ENCODE results near the gene ZNF503. TPM values are rescaled to one million over a fixed set of nuclear protein-coding genes. Genes with fewer than 3 reads are reported as not detected.

Gene ZNF503
- total RNA-seq, 2 experiments from 2014 or later, result 0.38 to 0.47 TPM

DNA sequence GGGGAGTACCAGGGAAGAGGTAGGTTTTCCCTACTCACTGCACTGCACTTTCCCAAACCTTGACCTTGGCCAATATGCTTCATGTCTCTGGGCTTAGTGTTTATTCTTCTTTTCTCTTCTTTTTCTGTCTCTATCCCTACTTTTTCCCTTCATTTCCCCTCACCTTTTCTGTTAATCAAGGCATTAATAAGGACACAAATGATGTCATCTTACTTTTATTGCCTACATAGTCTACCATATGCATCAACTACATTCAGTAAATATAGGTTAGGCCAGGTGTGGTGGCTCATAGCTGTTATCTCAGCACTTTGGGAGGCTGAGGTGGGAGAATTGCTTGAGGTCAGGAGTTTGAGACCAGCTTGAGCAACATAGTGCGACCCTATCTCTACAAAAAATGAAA lies 13.0 kb upstream of the ZNF503 start:
- no peaks in the 10 kb centered on the region for H3K9me3 Mint-ChIP-seq
- intact Hi-C loops (cut with DNase I, micrococcal nuclease), result no loop called here
- Histone ChIP-seq H3K4me3 (ENCODE audit: low read length) (no peak overlapping the region), H3K27ac (ENCODE audit: low read depth in 1 of 2, low read length in 2 of 2) (no peak overlapping the region), H3K27me3 (ENCODE audit: control insufficient read depth in 1 of 2, insufficient read depth in 2 of 2, low read length in 2 of 2) (peaks cover 19 to 32% of the 10 kb centered on the region in 2 experiments), H3K36me3 (ENCODE audit: insufficient read depth, low read length) (no peaks in the 10 kb centered on the region), H3K4me1 (ENCODE audit: insufficient read depth, low read length) (peaks cover 4% of the 10 kb centered on the region), H3K9me3 (ENCODE audit: control insufficient read depth in 1 of 2, insufficient read depth in 1 of 2, low read length in 2 of 2) (peaks cover 0 to 3% of the 10 kb centered on the region in 2 experiments)
- ATAC-seq (ENCODE audit: poor library complexity) (no peak), DNase-seq (no peak)
- peaks cover 80% of the 10 kb centered on the region for H3K27me3 Mint-ChIP-seq
- H3K27ac Mint-ChIP-seq, result no peak overlapping the region
- CTCF ChIA-PET, result interaction anchor here (1.0 kb wide), 1 partner anchor 36 kb away, joined by 3 read pairs; no protein-coding TSS in a partner anchor
- TF ChIP-seq, protein P1, sequence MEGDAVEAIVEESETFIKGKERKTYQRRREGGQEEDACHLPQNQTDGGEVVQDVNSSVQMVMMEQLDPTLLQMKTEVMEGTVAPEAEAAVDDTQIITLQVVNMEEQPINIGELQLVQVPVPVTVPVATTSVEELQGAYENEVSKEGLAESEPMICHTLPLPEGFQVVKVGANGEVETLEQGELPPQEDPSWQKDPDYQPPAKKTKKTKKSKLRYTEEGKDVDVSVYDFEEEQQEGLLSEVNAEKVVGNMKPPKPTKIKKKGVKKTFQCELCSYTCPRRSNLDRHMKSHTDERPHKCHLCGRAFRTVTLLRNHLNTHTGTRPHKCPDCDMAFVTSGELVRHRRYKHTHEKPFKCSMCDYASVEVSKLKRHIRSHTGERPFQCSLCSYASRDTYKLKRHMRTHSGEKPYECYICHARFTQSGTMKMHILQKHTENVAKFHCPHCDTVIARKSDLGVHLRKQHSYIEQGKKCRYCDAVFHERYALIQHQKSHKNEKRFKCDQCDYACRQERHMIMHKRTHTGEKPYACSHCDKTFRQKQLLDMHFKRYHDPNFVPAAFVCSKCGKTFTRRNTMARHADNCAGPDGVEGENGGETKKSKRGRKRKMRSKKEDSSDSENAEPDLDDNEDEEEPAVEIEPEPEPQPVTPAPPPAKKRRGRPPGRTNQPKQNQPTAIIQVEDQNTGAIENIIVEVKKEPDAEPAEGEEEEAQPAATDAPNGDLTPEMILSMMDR (IDR thresholded peaks at IDR 0.05), result no peak
- H3K36me3 Mint-ChIP-seq (ENCODE audit: low read depth), result no peaks in the 10 kb centered on the region
- peaks cover 7% of the 10 kb centered on the region for H3K4me1 Mint-ChIP-seq (ENCODE audit: low read depth)
- POLR2A ChIA-PET, result no interaction called here
- no peak overlapping the region for H3K4me3 Mint-ChIP-seq

DNA sequence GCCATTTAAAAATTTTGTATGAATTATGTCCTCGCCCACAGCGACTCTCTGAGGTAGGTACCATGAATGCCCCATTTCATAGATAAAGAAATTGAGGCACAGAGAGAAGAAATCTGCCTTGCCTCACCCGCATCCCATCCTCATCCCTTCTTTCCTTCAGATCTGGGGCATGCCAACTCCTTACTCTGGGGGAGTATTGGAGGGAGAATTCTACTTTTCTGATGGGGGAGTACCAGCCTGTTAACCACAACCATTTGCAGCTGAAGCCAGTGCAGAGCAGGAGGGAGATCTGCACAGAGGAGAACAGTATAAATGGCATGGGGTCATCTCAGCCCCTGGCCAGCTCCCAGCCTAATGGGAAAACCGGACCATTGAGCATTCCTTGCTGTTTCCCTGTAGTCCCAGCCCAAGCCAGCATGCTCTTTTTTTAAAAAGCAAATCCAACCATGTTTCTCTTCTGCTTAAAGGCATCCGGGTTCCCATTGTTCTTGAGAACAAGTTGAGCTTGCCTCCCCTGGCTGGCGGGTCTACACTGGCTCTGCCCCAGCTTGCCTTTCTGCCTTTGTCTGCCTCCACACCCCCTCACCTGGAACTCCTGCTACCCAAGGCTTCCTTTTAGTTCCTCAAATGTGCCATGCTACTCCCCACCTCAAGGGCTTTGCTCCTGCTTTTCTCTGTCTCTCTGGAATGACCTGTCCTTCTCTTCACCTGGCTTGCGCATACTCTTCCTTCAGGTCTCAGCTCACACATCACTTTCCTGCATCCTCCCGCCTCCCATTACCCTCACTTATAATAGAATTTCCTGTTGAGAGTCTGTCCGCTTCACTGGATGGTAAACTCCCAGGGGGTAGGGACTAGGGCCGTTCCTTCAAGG lies 8.8 kb upstream of the ZNF503 start:
- Mint-ChIP-seq H3K9me3 (no peaks in the 10 kb centered on the region), H3K4me3 (peak overlapping the region; percentile 83), H3K36me3 (ENCODE audit: low read depth) (no peaks in the 10 kb centered on the region), H3K27ac (no peak overlapping the region), H3K27me3 (peaks cover 83% of the 10 kb centered on the region), H3K4me1 (ENCODE audit: low read depth) (peaks cover 29% of the 10 kb centered on the region)
- Histone ChIP-seq H3K4me3 (ENCODE audit: low read length) (no peak overlapping the region), H3K9me3 (ENCODE audit: control insufficient read depth in 1 of 2, insufficient read depth in 1 of 2, low read length in 2 of 2) (peaks cover 0 to 26% of the 10 kb centered on the region in 2 experiments), H3K27me3 (ENCODE audit: control insufficient read depth in 1 of 2, insufficient read depth in 2 of 2, low read length in 2 of 2) (peaks cover 48 to 66% of the 10 kb centered on the region in 2 experiments), H3K4me1 (ENCODE audit: insufficient read depth, low read length) (peaks cover 28% of the 10 kb centered on the region), H3K36me3 (ENCODE audit: insufficient read depth, low read length) (no peaks in the 10 kb centered on the region), H3K27ac (ENCODE audit: low read depth in 1 of 2, low read length in 2 of 2) (no peak overlapping the region)
- CTCF ChIA-PET, result no interaction called here
- TF ChIP-seq, protein P1 (IDR thresholded peaks at IDR 0.05), result no peak
- POLR2A ChIA-PET, result no interaction called here
- no peak for DNase-seq
- no peak for ATAC-seq (ENCODE audit: poor library complexity)
- intact Hi-C loops (cut with DNase I, micrococcal nuclease), result no loop called here

DNA sequence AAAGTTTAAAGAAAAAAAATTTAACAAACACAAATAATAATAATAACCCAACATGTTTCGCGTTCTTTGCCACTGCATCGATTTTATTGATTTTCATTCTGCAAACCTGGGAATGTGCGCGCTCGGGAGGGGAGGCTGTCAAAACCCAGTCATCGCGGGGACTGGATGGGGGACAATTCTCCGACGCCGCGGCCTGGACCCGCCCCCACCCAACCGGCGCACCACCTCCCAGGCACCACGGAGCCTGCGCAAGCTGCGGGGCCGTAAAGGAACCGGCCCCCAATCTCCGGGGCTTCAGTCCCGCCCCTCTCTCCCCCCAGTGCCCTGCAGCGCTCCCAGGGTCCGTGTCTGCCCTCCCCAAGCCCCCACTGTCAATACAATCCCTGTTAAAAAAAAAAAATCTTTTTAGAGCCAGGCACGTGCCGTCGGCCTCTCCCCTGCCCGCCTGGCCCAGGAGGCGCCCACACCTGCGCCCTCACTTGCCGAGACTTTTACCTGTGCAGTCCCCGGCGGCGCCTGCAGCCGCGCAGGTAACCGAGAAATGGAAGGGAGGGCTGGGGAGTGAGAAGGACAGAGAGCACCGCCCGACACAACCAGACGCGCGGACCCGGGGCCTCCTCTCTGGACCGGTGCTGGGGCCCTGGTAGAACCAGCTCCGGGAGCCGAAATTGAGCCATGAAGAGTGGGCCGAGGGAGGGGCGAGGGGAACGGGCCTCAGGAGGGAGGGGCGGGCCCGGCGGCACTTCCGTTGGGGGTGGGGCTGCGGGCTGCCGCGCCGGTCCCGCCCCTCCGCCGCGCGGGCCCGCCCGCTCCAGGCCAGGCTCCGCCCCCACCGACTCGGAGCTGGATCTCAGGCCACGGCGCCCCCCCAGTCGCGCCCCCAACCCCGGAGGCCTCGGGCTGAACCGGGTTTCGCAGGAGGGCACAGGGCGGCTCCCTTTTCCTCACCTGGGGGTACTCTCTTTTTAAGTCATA lies 7.6 kb upstream of the ZNF503 start:
- peak overlapping the region; percentile 54 for H3K4me3 ChIP-seq (ENCODE audit: low read length)
- Mint-ChIP-seq H3K27ac (no peak overlapping the region), H3K36me3 (ENCODE audit: low read depth) (no peaks in the 10 kb centered on the region), H3K27me3 (peaks cover 83% of the 10 kb centered on the region), H3K9me3 (no peaks in the 10 kb centered on the region), H3K4me1 (ENCODE audit: low read depth) (peaks cover 30% of the 10 kb centered on the region), H3K4me3 (peak overlapping the region; percentile 83)
- peaks cover 57 to 78% of the 10 kb centered on the region in 2 experiments for H3K27me3 ChIP-seq (ENCODE audit: control insufficient read depth in 1 of 2, insufficient read depth in 2 of 2, low read length in 2 of 2)
- ChIA-PET CTCF (no interaction called here), POLR2A (no interaction called here)
- DNase-seq (peak in 7 of 14 experiments; percentile 12 to 56 (median 30)), ATAC-seq (ENCODE audit: poor library complexity) (peak; percentile 78)
- no peaks in the 10 kb centered on the region for H3K36me3 ChIP-seq (ENCODE audit: insufficient read depth, low read length)
- no peak overlapping the region for H3K27ac ChIP-seq (ENCODE audit: low read depth in 1 of 2, low read length in 2 of 2)
- peaks cover 31% of the 10 kb centered on the region for H3K4me1 ChIP-seq (ENCODE audit: insufficient read depth, low read length)
- intact Hi-C loops (cut with DNase I, micrococcal nuclease), result loop anchor here (10.0 kb wide), 2 partner anchors 1576 to 1706 kb away; no protein-coding TSS in a partner anchor
- peaks cover 0 to 34% of the 10 kb centered on the region in 2 experiments for H3K9me3 ChIP-seq (ENCODE audit: control insufficient read depth in 1 of 2, insufficient read depth in 1 of 2, low read length in 2 of 2)
- TF ChIP-seq, protein P1 (IDR thresholded peaks at IDR 0.05), result no peak

Data from CD4-positive, alpha-beta T cell (primary cell).